Measurements from ENCODE around the gene ZHX3.

ZHX3 gene

DNA sequence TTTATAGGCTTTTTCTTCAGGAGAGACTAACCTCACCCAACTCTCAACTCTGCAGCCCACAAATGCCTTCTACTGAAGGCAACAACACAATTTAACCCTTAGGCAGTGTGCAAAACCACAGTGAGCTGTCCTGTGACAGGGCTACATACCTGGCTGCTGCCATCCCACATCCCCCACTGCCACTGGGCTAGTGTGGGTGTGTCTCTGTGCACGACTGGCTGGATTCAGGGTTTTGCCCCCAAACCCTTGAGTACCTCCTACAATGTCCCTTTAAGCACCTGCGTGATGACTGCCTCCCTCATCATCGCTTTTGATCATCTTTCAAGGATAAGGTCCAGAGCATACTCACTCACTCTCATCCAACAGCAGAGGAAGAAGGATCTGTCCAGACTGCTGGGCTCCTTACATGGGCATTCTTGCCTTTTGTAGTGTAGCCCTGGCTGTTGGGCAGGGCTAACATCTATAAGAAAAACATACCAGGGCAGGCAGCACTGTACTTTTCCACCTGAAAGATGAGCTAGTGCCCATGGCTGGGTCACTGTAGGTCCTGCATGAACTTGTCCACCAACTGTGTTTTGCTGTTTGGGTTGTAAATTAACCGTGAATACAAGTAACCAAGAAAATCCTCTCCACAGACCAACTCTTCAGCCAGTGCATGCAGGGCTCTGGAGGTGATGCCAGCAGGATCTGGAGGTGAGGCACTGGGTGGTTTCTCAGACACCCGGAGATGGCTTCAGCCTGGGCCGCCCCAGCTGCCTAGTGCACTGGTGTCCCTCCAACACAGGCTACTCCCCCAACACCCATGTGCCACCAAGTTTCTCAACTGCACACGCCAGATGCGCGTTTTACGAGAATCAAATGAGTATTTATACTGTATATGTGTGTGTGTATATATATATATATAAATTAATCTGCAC lies 135.0 kb downstream of the ZHX3 start:
- no peak for DNase-seq

- no peak for DNase-seq
Observed at GRCh38 chr20:41181567-41181966, 136.0 kb downstream of the ZHX3 start.

DNA sequence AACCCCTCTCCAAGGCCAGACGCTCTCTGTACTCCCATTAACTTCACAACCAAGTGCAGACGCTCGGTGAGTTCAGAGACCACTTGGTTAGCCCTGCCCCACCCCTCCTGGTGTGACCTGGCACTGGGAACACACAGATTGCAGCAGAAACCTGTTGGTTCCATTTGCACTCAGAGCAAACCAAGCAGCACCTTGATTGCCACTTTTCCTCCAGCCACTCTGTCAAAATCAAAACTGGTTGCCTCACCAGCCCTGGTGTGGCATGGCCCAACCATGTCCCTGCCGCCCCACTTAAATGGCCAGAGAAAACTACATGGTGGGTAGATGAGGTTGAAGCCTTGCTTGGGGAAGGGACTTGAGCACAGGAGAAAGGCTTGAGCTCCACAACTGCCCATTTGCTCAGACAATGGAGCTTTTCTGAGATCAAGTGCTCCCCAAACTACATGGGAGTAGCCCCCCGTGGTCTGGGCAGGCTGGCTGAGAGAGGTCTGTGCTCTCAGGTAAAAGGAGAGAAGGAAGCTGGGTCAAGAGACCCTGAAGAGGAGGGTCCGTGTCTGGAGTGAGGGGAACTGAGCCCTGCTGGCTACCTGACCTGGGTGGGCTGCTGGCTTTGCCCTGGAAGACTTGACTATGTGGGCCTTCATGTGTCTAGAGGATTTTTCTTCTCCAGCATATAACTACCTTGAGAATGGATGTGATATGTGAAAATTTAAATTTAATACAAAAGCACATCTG lies 136.8 kb downstream of the ZHX3 start:
- no peak for DNase-seq

DNA sequence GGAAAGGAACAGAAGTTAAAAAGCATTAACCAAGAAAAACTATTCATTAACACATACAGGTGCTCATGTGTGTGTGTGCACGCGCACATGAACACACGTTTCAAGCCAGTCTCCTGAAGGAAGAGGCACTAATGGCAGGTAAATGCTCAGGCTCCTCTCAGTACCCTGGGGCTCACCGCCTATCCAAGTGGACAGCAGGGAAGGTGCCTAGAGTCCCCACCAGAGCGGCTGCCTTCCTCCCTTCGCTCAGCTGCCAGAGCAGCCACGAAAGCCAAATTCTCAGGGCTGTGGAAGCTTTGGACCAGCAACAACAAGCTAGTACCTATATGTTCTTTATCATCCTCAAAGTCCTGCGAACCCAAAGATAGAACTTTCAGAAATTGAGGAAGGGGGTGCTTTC lies 137.6 kb downstream of the ZHX3 start:
- DNase-seq, result no peak

DNA sequence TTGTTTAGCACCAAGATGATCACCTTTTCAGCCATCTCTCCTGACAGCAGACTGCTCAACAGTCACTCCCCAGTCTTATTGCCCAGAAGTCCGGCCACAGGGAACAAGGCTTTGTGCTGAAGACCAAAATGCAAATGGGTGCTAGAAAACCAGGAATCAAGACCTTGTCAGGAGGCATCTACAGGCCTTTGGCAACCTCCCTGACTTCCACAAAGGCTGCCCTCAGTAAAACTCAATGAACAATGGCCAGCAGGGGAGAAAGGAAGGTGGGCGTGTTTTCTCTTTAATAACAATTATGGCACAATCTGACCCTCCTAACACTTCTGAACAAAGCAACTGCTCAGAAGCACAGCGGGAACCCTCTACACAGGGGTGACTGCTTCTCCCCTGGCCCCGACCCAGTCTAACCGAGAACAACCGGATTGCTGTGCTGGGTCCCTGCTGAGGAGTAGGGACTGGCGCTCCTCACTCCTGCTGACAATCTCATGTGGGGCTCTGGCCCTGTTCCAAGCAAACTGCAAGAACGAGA lies 138.6 kb downstream of the ZHX3 start:
- DNase-seq, result no peak

- DNase-seq, result no peak
Observed at GRCh38 chr20:41178495-41178894, 139.0 kb downstream of the ZHX3 start.

GRCh38 chr20:41177636-41178035 lies 139.9 kb downstream of the ZHX3 start:
- no peak for DNase-seq

GRCh38 chr20:41176711-41177552 lies 140.6 kb downstream of the ZHX3 start:
- no peak for DNase-seq

- DNase-seq, result no peak
Observed at GRCh38 chr20:41175727-41176330, 141.7 kb downstream of the ZHX3 start.

GRCh38 chr20:41175201-41175651 lies 142.3 kb downstream of the ZHX3 start:
- DNase-seq, result no peak

- DNase-seq, result no peak
Observed at GRCh38 chr20:41174782-41175181, 142.7 kb downstream of the ZHX3 start.

DNA sequence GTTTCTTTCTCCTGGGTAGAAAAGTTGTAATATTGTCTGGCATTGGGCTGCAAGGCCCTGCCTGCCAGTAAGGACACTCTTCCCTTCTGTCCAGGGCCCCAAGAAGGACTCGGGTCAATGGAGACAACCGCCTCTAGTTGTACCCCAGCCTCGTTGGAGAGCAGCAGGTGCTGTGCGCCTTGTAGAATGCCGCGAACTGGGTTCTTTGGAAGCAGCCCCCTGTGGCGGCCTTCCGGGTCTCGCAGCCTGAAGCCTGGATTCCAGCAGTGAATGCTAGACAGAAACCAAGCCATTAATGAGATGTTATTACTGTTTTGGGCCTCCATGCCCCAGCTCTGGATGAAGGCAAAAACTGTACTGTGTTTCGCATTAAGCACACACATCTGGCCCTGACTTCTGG lies 143.2 kb downstream of the ZHX3 start:
- DNase-seq, result no peak

DNA sequence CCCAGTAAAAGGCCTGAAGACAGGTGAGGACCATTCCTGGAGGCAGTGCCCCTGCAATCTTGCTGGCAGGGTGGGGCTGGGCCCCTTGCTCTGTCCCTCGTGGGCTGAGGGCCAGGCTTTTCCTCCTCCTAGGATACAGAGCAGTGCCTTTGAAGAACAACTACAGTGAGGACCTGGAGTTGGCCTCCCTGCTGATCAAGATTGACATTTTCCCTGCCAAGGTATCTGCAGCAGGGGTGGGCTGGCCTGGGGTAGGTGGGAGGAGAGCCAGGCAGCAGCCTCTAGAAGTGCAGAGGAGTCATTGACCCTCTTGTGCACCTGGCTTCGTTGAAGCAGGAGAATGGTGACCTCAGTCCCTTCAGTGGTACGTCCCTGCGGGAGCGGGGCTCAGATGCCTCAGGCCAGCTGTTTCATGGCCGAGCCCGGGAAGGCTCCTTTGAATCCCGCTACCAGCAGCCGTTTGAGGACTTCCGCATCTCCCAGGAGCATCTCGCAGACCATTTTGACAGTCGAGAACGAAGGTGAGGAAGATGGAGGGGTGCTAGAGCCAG lies 143.7 kb downstream of the ZHX3 start:
- no peak for DNase-seq

DNA sequence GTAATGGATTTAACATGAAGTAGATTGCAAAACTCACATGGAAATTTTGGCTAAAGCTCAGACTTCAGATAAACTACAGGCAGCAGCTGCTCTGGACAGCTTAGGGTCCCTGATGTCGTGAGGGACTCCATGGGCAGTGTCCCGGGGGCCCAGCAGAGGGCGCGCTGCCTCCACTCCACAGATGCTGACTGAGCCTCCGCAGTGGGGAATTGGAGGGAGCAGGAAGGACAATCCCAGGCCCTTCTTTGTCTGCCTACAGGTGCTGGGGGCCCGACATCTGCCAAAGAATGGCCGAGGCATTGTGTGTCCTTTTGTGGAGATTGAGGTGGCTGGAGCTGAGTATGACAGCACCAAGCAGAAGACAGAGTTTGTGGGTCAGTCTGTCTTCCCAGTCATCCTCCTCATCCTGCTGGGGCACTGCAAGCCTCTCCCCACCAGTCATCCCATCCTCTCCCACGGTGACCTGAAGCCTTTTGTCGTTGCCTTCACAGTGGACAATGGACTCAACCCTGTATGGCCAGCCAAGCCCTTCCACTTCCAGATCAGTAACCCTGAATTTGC lies 144.3 kb downstream of the ZHX3 start:
- DNase-seq, result peak; percentile 36

DNA sequence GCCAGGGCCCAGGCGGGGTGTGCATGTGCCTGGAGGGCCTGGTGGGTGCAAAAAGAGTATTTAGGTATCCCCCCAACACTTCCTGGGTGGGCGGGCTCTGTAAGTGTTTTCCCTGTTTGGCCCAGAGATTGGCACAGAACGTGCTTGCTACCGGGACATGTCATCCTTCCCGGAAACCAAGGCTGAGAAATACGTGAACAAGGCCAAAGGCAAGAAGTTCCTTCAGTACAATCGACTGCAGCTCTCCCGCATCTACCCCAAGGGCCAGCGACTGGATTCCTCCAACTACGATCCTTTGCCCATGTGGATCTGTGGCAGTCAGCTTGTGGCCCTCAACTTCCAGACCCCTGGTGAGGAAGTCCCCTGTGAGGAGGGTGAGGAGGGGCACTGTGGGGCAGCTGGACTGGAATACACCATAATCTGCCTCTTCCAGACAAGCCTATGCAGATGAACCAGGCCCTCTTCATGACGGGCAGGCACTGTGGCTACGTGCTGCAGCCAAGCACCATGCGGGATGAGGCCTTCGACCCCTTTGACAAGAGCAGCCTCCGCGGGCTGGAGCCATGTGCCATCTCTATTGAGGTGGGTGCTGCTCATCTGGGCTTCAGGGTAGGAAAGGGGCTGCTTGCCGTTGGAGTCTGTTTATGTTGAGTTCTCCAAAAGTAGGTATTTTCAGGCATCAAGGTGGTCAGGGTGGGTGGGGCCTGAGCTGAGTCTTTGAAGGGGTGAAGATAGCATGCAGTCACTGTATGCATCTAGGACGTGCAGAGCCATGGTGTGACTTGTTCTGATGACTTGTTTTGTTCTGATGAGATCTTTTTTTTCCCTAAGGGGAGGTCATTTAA lies 145.0 kb downstream of the ZHX3 start:
- DNase-seq, result no peak

DNA sequence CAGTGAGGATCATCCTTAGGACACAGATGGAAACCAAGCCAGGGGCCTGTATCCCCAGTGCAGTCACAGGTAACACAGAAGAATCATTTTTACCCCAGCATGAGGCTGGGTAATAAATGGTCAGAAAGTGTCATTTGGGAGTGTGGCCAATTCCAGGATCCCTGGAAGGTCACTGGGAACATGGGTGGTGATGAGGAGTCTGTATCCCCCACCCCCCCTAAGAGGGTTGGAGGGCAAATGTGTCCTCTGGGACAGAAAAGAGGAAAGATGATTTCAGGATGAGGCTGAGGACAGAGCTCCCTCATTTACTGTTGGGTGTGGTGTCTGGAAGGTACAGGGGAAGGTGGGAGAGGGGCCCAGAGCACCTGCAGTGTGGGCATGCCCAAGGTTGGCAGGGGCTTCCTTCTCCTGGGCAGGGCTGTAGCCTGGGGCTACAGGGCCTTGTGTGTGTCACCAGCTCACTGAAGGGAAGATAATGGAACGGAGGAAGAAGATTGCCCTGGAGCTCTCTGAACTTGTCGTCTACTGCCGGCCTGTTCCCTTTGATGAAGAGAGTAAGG lies 145.7 kb downstream of the ZHX3 start:
- DNase-seq, result no peak

- DNase-seq, result no peak
Observed at GRCh38 chr20:41170386-41171105, 147.0 kb downstream of the ZHX3 start.

GRCh38 chr20:41169791-41170351 lies 147.7 kb downstream of the ZHX3 start:
- no peak for DNase-seq

DNA sequence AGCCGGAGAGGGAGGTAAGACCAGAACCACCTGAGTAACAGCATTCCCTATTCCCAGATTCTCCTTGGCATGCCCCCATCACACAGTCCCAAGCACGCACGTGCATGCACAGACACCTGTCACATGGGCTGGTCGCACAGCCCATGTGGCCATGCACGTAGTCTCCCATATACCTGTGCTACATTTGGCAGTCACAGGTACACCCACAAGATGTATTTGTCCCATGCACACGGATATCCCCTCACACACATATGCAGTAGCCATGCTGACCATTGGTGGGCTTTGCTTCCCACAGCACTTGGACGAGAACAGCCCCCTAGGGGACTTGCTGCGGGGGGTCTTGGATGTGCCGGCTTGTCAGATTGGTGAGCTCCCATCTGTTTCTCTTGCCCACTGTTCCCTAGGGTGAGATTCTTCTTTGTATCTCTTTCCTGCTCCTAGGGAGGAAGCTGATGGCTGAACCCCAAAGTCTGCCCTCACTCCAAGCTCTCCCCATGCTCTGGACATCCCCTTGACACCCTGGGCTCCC lies 148.3 kb downstream of the ZHX3 start:
- DNase-seq, result no peak

All from NCI-H526 treated with DMSO at 0.1 percent for 48 hours (cell line).